GM06990 (cell line): Measurements from ENCODE around the gene PNPLA1.

Experiments used
- DNase-seq: peaks from one replicate; pipeline ENCODE4 v3.0.0-alpha.2; 2011; ENCODE audit not compliant: insufficient read length; ENCODE audit errors: extremely low read depth
- H3K27me3 ChIP-seq: replicated peaks from 2 replicates; pipeline ENCODE4 v1.6.0; 2011; ENCODE audit warnings: low read length; ENCODE audit not compliant: control insufficient read depth, insufficient read depth
- H3K36me3 ChIP-seq: 2 replicates; pipeline ENCODE4 v1.5.1; 2011; ENCODE audit warnings: low read length; ENCODE audit not compliant: control insufficient read depth, insufficient read depth
- H3K4me3 ChIP-seq: replicated peaks from 2 replicates; pipeline ENCODE4 v1.5.1; 2011; ENCODE audit warnings: low read depth, mild to moderate bottlenecking, control low read depth, low read length
- TF ChIP-seq, protein P1 (sequence below): IDR thresholded peaks from 2 replicates; pipeline ENCODE4 v1.5.1; 2011; ENCODE audit warnings: low read length, control low read depth, mild to moderate bottlenecking, inconsistent platforms; ENCODE audit not compliant: insufficient read depth, poor library complexity, severe bottlenecking

The PNPLA1 gene

DNA sequence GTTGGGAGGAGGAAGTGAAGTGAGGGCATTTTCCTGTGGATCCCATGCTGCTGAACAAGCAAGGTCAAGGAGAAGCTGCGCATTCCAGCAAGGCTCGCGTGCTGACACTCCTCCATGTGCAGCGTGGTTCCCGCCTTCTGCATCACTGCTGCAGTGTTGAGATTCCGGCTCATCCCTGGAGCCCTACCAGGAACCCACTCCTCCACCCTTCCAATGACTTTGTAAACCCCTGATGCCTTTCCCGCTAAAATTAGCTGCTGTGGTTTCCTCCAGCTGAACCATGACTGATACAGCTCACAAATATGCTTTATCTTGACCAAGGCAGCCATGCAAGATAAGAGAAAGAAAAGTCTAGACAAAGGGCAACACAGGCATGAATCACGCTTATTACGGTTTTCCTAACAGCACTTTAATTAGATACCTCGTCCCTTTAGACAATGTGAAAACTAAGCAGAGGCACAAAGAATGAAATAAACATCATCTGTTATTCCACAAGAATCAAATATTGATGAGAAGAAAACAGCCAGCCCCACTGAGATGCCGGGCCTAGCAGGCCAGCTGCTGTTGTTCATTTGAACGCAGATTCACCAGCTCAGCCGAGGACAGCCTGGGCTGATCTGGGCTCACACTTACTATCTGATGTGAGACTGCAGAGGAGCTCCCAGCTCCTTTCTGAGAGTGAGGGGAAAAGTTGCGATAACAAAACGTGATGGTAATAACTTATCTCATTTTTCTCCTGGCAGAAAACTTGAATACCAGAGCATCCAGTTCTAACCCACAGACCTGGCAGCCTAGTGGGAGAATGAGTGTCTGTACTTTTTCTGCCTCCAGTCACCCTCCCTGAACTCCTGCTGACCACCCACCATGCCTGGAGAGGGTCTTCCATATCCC, 81.1 kb downstream of the PNPLA1 start:
- Histone ChIP-seq H3K4me3 (no peak overlapping the region), H3K27me3 (no peaks in the 10 kb centered on the region), H3K36me3 (no peaks in the 10 kb centered on the region)
- TF ChIP-seq, protein P1, sequence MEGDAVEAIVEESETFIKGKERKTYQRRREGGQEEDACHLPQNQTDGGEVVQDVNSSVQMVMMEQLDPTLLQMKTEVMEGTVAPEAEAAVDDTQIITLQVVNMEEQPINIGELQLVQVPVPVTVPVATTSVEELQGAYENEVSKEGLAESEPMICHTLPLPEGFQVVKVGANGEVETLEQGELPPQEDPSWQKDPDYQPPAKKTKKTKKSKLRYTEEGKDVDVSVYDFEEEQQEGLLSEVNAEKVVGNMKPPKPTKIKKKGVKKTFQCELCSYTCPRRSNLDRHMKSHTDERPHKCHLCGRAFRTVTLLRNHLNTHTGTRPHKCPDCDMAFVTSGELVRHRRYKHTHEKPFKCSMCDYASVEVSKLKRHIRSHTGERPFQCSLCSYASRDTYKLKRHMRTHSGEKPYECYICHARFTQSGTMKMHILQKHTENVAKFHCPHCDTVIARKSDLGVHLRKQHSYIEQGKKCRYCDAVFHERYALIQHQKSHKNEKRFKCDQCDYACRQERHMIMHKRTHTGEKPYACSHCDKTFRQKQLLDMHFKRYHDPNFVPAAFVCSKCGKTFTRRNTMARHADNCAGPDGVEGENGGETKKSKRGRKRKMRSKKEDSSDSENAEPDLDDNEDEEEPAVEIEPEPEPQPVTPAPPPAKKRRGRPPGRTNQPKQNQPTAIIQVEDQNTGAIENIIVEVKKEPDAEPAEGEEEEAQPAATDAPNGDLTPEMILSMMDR, result no peak
- DNase-seq, result no peak

DNA sequence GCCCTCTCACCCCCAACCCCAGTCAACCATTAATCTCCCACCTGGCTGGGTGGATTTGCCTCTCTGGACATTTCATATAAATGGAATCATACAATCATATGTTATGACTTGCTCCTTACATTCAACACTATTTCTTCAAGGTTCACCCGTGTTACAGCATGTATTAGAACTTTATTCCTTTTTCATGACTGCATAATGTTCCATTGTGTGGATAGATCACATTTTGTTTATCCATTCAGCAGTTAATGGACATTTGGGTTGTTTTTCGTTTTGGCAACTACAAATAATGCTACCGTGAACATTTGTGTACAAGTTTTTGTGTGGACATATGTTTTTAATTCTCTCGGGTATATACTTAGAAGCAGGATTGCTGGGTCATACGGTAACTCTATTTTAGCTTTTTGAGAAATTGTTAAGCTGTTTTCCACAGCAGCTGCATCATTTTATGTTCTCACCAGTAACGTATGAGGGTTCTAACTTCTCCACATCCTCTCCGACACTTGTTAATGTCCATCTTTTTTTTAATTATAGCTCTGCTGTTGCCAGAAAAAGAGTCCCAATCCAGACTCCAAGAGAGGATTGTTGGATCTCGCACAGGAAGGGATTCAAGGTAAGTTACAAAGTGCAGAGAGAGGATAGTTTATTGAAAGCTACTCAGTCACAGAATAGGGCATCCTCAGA, 82.8 kb downstream of the PNPLA1 start:
- no peaks in the 10 kb centered on the region for H3K36me3 ChIP-seq
- TF ChIP-seq, protein P1, result no peak
- DNase-seq, result no peak
- no peak overlapping the region for H3K4me3 ChIP-seq
- H3K27me3 ChIP-seq, result no peaks in the 10 kb centered on the region

DNA sequence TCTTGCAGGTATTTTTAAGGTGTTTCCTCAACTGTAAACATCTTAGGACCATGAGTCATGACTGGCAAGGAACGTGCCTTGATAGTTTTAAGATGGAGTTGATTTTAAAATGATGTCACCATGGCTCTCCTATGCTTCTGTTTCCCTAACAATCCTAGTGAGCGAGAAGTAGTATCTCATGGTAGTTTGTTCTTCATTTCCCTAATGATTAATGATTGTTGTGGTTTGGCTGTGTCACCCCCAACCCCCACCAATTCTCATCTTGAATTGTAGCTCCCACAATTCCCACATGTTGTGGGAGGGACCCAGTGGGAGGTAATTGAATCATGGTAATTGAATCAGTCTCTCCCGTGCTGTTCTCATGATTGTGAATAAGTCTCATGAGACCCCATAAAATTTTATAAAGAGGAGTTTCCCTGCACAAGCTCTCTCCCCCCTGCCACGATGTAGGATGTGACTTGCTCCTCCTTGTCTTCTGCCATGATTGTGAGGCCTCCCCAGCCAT, 83.6 kb downstream of the PNPLA1 start:
- TF ChIP-seq, protein P1, result no peak
- no peak for DNase-seq

DNA sequence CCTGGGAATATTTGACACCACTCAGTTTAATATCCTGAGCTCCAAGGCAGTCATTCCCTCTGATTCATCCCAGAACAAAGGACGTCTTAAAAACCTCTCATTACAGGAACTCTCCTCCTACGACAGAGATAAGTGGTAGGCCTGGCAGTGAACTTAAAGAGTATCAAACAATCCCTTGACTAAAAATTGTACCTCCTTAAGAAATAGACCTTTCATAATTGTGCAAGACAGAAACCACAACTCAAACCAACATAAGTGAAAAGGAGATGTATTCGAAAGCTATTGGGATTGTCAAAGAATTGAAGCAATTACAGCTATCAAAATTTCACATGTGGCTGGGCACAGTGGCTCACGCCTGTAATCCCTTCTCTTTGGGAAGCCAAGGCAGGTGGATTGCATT, 86.0 kb downstream of the PNPLA1 start:
- DNase-seq, result no peak
- no peak overlapping the region for H3K4me3 ChIP-seq
- no peaks in the 10 kb centered on the region for H3K36me3 ChIP-seq
- H3K27me3 ChIP-seq, result no peaks in the 10 kb centered on the region
- TF ChIP-seq, protein P1, result no peak

More for the DNA sequence above, 83.6 kb downstream of the PNPLA1 start:
- Histone ChIP-seq H3K36me3 (no peaks in the 10 kb centered on the region), H3K4me3 (no peak overlapping the region), H3K27me3 (no peaks in the 10 kb centered on the region)

DNA sequence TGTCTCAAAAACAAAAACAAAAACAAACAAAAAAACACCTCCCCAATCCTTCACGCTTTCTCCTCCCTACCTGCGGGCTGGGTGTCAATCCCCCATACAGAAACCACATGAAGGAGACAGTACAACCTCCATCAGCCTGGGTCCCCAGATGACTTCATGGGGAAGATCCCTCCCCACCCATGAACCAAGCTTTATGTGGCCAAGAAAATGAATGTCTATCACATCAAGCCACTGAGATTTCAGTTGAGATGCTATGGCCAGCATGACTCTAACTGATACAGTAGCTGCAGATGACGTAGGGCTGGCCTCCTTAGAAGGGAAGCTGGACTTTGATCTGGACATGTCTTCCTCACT, 88.0 kb downstream of the PNPLA1 start:
- no peak overlapping the region for H3K4me3 ChIP-seq
- TF ChIP-seq, protein P1, result no peak
- H3K27me3 ChIP-seq, result no peaks in the 10 kb centered on the region
- no peaks in the 10 kb centered on the region for H3K36me3 ChIP-seq
- no peak for DNase-seq
